ENCODE results near the gene STPG3.

Gene STPG3

DNA sequence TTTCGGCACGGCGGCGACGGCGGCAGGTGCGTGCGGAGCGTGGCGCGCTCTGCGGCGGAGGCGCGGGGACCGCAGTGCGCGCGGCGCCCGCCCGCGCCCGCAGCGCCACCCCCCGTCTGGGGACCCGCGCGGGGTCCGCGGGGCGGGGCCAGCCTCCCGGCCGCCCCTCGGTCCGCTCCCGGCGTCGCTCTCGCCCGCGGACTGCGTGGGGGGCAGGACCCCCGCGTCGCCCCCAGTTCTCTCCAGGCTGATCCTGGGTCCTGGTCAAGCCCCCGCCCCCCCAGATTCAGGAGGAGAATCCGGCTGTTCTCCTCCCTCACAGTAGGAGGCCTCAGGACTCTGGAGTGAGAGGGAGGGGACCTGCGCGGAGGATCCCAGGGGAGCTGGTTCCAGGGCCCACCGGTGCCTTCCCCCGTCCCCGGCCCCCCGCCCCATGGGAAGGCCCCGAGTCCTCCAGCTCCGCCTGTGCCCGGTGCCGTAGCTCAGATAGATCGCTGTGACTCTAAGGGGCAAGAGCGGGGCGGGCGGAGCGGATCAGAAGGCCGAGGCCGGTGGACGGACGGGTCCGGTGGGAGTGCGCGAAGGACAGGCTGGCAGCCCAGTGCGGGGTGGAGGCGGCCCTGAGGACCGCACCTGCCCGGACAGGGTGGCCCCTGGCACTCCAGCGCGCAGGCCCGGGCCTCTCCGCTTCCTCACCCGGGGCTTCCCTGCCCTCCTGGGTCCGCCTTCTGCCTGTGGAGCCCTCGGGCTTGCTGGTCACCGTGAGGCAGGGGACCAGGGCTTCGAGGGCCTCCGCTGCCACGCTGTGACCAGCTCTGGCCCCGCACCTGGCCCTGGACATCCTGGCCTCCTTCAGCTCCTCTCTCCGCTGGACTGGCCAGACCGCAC is 28.7 kb upstream of the STPG3 start, which contains the start of gene RNF208:
RNF208 (minus strand) TSS at position 51 of the 888 bp plus-strand sequence. CDS start 1,028 bp downstream, outside the sequence.
- peak; percentile 15 for DNase-seq

DNA sequence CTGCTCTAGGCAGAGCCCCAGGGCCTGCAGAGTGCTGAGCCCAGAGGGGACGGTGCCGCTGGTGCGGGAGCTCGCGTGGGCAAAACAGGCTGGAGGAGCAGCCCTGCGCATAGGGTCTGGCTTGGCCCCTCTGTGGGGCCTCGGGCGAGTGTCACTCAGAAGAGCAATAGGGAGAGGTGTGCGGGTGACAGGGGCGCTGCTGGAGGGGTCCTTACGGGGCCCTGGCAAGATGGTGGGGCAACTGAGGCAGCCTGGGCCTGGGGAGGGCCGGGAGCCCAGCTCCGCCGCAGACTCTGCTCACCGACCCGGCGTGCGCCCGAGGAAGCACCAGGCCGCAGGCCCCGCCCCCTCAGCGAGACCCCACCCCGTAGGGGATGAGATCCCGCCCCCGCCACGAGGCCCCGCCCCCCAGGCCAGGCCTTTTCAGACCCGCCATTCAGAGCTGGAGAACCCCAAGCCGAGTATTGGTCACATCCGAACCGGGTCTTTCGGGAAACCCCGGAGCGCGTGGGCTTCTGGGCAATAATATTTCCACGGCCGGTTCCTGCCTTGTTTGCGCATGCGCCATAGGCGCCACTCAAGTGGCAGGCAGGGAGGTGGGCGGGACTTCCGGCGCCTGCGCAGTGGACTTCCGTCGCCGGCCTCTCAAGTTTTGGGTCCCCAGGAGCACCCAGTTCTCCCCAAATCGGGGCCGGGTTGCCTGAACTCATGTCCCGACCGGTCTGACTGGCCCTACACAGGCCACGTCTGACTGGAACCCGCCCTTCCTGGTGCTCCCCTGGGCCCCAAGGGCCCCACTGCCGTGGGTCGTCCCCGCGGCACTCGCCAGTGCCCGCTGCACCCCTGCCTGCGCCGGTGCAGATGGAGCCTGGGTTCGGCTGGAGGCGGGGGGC is 27.8 kb upstream of the STPG3 start:
- DNase-seq = peak; percentile 100

DNA sequence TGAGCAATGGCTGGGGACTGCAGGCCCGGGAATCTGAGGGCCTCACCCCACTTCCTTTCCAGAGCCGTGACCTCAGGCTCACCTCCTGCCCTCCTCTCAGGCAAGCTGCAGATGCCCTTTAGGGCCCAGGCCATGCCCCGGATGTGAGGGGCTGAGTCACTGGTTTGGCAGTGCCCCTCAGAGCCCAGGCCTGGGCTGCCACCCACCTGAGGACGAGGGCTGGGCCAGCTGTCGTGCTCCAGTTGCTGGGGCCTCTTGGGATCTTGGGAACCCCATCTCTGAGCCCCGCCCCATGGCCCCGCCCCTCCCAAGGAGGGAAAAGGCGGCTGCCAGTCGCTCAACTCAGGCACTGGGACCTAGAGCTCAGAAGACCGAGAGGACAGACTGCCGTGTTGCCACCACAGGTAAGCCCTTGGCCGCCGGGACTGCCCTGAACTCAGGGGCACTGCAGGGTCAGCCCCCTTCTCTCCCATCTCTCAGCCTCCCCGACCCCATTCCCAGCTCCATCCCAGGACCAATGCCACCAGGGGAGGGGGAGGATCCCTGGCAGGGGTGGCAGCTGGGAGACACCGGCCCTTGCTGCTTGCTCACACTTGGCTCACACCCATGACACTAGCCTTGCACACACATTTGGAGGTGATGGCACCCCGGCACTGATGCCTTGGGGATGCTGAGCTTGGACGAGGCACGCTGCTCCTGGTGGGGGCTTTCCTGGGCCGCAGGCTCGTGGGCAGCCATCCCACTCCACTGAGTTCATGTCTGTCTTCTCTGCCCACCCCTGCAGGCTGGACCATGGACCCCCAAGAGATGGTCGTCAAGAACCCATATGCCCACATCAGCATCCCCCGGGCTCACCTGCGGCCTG is 26.0 kb upstream of the STPG3 start, which contains the start of gene CYSRT1:
CYSRT1 (plus strand) TSS at position 345 of the 865 bp plus-strand sequence; CDS start at position 793, 448 bp downstream.
- DNase-seq = peak; percentile 41

DNA sequence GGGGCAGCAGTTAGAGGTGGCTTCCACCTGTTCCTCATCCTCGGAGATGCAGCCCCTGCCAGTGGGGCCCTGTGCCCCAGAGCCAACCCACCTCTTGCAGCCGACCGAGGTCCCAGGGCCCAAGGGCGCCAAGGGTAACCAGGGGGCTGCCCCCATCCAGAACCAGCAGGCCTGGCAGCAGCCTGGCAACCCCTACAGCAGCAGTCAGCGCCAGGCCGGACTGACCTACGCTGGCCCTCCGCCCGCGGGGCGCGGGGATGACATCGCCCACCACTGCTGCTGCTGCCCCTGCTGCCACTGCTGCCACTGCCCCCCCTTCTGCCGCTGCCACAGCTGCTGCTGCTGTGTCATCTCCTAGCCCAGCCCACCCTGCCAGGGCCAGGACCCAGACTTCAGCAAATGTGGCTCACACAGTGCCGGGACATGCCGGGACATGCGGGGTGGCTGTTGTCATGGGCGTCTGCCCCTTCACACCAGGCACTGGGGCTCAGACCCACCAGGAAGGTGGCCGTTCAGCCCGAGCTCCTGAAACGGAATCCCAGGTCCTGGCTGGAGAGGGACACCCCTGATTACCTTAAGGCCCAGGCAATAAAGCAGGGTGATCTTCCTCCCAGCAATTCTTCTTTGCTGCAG is 25.3 kb upstream of the STPG3 start:
- DNase-seq = no peak

DNA sequence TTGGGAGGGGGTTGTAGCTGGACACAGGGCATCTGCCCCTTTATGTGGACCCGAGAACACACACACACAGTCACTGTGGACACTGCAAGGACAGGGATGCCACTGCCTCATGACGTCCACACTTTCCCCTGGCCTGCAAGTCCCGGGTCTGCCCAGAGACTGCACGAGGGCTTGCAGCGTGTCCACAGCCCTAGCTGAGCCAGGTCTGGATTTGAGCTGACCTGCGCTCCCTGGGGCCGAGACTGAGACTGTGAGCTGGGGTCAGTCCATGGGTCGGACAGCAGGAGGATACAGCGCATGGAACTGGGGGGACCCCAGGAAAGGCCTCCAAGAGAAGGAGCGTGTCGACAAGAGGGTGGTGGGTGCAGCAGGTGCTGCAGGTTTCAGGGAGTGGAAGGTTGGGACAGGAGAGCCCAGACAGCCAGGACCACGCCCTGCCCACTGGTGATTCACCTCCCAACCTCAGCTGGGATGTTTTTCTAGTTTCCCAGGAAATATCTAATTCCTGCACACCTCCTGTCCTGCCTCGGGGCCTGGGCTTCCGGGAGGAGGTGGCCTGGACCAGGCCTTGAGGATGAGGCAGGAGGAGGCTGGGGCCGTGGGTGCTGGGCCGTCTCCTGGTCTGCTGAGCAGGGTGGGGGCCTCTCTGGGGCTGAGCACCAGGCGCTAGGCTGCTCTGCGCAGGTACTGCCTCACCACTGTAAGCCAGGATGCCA is 24.6 kb upstream of the STPG3 start:
- DNase-seq = no peak

DNA sequence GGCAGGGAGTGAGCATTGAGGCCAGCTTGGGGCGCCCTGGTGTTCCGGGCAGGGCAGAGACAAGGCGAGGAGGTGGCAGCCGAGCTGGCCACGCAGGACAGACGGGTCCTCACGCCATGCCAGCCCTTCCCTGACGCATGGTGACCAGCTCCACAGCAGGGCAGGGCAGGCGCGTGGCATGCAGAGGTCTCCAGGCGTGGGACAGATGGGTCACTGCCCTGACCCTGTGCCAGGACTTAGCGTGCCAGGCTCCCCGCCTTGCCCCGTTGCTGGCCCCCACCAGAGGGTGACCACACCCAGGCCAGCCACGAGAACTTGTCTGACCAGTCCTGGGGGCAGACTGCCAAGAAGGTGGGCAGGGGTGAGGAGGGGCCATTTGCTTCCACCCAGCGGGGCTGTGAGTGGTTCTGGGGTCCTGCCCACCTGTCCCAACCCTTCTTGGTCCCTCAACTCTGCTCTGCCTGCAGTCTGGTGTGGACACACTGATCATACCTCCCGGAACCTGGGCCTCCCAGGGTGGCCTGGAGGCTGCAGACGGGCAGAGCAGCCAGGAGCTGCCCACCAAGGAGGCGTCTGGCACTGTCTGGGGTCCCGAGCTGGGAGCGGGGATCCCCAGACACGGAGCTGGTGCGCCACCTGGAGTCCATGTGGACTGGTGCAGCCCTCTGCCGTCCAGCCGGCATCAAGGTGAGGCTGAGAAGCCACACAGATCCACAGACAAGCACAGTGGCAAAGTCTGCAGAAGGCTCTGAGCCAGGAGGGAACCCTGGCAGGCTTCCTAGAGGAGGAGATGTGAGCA is 23.8 kb upstream of the STPG3 start, which contains the start of gene RNF224:
RNF224 (plus strand) TSS at position 449 of the 799 bp plus-strand sequence. CDS start 834 bp downstream, outside the sequence.
- peak; percentile 88 for DNase-seq

DNA sequence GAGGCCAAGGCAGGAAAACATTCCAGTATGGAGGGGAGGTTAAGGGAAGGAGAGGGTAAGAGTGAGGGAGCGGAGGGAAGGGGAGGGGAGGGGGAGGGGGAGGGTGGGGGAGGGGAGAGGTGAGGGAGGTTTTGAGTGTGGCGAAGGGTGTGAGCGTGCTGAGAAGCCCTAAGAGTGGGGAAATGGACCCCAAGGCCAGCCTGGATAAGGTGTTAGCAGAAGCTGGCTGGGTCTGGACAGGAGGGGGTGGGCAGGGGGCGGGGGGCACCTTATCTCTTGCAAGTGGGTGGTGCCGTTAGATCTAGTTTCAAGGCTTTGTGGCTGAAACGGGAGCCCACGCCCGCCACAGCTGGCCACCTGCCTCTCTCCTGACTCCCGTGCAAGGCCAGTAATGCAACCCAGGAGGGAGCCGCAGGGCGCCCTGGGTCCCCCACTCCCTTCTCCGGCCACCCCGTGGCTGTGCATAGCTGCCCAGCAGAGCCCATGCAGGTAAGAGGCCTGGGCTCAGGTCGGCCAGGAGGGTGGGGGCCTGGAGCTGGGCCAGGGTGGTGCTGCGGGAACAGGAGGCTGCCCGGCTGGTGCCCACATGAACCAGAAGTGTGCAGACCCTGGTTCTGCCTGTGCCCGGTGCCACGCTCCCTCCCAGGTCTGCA is 23.1 kb upstream of the STPG3 start:
- no peak for DNase-seq

DNA sequence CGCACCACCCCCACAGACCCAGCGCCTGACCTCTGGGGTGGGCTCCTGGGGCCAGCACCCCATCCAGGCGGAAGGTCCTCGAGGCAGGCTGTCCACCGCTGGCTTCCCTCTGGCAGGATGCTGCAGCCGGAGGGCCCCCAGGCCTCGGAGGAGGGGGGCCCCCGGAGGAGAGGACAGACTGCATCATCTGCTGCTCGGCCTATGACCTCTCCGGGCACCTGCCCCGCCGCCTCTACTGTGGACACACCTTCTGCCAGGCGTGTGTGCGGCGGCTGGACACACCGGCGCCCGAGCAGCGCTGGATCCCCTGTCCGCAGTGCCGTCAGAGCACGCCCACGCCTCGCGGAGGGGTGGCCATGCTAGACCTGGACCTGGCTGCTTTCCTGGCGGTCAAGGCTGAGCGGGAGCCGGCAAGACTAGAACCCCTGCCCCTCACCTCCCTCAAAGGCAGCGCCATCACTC is 22.5 kb upstream of the STPG3 start:
- DNase-seq = no peak

DNA sequence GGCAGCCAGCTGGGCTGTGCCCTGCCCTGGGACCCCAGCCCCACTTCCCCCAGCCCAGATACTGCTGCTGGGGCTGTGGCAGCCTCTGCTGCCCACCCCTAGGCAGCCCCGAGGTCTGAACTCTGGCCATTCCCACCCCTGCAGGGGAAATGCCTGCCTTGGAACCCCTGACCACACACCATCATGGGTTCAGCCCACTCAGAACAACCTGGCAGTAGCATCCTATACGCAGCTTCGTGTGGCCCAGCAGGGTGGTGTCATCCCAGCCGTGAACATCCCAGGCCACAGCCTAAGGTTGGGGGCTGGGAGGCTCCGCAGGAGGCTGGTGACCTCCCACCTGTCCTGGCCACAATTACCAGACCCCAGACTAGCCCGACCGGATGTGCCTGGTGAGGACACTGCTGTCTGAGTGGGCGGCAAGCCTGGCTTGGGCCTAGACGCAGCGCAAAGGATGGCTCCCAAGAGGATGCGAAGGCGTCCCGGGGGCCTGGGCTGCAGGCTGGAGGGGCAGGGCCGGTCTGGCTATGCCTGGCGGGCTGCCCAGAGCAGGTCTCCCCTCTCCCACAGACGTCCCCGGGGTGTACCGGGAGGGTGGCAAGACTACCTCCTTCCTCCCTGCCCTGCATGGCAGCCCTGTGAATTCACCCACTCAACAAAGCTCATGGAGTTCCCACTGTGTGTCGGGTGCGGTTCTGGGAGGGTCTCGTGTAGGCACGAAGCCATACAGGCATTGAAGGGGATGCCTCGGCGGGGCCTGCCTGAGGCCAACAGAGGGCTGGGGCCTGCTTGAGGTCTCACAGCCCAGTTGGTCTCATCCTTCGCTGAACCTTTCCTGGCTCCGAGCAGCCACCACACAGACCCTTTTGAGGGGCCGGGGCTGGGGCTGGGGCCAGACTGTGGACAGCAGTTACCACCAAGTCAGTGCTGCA is 21.9 kb upstream of the STPG3 start:
- DNase-seq = no peak

DNA sequence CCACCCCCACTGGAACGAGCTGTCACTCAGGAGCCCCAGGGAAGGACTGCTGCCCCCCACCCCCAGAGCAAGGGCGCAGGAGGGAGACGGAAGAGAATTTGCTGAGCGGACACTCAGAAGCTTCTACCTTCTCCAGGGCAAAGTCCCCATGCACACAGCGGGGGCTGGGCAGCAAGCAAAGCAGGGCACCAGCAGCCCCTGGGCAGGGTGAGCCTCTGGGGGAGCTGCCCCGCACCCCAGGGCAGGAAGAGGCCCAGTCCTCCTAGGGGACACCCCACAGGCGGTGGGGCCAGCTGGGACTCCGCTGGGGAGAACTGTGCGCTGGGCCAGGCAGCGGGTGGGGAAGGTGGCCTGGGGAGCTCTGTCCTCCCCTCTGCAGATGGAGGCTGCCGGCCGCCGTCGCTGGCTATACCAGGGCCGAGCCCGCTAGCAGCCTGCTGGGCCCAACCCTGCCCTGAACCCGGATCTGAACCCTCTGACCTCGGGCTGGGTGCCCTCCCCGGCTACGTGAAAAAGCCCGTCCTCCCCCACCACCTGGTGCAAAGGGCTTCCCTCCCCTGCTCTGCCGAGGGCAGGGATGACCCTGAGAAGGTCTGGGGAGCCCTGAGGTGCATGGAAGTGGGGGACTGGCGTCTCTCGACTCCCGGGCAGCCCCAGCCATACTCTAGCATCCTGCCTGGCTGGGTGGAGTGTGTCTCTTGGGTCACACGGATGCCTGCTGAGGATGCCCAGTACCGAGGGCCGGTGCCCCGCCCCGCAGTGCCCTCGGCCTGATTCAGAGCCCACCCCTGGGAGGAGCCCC is 21.0 kb upstream of the STPG3 start:
- DNase-seq = no peak

DNA sequence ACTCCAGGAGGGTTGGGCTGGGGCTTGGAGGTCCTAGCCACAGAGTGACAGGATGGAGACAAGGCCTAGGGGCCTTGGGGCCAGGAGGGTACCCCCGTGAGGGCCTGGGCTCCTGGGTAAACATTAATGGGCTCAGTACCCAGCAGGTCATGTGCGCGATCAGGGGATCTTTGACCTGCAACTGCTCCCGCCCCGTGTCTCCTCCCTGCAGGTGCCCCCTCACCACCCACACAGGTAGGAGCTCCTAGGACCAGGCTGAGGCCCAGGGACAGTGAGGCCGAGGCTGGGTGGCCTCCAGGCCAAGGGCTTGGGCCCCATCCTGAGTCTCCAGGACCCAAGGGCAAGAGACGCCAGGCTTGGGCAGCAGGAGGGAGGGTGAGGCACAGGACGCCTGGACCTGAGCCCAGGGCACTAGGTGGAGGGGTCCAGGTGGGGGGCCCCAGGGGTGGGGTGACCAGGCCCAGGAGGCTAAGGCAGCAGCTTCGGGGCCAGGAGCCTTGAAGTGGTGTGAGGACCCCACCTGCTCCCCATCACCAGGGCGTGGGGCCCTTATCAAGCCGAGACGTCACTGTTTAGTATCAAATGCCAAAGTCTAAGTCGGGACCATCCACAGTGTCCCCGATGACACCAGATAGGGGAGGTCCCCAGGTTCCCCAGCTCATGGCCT is 20.2 kb upstream of the STPG3 start, which contains the start of gene SLC34A3:
SLC34A3 (plus strand) TSS at position 197 of the 667 bp plus-strand sequence. CDS start 802 bp downstream, outside the sequence.
- no peak for DNase-seq

DNA sequence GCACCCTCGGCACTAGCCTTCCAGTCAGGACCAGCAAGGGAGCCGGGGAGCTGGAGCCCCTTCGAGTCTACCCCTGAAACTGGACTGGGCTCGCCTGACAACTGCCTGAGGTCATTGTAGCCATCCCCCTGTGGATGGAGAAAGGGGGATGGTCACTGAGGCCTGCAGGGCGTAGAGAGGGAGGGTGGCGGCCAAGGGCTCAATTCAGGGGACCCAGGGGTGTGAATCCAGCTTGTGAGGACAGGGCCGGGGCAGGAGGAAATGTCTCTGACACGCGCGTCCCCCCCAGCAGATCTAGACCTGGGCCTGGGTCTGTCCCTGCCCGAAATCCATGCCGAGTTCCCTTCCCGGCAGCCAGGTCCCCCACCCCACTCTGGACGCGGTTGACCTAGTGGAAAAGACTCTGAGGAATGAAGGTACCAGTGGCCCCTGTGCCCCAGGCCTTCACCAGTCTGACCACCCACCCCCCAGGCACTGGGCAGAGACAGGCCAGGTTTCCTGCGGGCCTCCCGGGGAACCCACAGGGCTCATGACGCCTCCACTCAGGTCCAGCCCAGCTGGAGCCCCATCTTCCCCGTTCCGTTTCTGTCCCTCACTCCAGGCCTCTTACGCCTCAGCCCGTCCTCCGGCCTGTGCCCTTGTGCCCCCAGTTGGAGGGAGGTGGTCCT is 19.6 kb upstream of the STPG3 start:
- no peak for DNase-seq

DNA sequence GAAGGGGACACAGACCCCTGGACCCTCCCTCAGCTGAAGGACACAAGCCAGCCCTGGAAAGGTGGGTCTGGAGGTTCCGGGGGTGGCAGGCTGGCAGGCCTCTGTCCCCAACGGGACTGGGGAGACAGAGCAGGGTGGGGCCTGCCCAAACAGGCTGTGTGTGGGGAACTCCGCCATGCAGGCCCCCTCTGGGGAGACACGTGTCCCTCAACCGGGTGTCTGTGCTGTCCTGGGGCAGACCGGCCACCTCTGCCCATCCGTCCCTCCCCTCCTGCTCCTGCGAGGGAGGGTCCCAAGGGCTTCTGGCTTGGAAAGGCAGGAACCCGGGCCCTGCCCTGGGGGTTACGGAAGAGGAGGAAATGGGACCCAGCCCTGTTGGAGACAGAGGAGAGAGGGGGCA is 19.0 kb upstream of the STPG3 start:
- DNase-seq = no peak

DNA sequence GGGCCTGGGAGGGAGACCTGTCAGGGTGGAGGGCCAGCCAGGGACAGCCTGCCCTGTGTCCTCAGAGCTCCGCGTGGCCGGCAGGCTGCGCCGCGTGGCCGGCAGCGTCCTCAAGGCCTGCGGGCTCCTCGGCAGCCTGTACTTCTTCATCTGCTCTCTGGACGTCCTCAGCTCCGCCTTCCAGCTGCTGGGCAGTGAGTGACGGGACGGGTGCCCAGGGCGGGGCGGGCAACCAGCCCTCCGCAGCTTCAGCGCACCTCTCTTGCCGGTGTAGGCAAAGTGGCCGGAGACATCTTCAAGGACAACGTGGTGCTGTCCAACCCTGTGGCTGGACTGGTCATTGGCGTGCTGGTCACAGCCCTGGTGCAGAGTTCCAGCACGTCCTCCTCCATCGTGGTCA is 18.6 kb upstream of the STPG3 start:
- DNase-seq = no peak

DNA sequence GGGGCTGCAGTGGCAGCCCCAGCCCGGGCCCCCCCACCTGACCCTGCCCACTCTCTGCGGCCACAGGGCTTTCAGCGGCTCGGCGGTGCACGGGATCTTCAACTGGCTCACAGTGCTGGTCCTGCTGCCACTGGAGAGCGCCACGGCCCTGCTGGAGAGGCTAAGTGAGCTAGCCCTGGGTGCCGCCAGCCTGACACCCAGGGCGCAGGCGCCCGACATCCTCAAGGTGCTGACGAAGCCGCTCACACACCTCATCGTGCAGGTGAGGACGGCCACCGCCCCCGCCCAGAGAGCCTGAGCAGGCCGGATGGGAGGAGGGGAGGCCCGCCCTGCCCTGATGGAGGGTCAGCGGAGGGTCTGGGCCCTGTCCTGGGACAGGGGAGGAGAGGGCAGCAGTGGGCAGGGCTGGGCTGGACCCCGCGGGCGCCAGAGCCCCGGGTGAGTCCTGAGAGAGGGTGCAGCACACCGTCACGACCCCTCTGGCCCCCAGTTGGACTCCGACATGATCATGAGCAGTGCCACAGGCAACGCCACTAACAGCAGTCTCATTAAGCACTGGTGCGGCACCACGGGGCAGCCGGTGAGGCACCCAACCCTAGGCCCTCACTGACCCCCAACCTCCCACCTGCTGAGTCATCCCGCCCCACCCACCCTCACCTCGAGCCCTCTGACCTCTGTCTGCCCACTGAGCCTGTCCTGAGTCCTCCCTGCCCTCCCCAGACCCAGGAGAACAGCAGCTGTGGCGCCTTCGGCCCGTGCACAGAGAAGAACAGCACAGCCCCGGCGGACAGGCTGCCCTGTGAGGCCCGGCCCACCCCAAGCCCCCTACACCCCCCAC is 17.7 kb upstream of the STPG3 start:
- no peak for DNase-seq
